NCI-H460 (cell line): Measurements from ENCODE around the gene STK25. TPM values are rescaled to one million over a fixed set of nuclear protein-coding genes. Genes with fewer than 3 reads are reported as not detected.
"Not testable (repeated sequence)": the region's sequence is repeated elsewhere in the genome, so short reads cannot be mapped to it uniquely, and the experiment has no call there.

Experiments used
- DNase-seq: peaks from one replicate; pipeline ENCODE4 v3.0.0-alpha.2; 2016; ENCODE audit warnings: low read depth; ENCODE audit errors: extremely low read depth
- total RNA-seq: library from RNA; depleted of rRNA; stranded (reverse); fragments of >200 nt; shearing (Covaris generic); gene quantifications from 2 replicates; pipeline ENCODE4 v1.2.3, GENCODE V29; 2014

The STK25 gene
- total RNA-seq, 1 experiment from 2014 or later, result 108 TPM

GRCh38 chr2:241540771-241541561 is 32.6 kb upstream of the STK25 start:
- DNase-seq, result peak; percentile 58

GRCh38 chr2:241540401-241540770 is 32.0 kb upstream of the STK25 start:
- DNase-seq, result no peak

DNA sequence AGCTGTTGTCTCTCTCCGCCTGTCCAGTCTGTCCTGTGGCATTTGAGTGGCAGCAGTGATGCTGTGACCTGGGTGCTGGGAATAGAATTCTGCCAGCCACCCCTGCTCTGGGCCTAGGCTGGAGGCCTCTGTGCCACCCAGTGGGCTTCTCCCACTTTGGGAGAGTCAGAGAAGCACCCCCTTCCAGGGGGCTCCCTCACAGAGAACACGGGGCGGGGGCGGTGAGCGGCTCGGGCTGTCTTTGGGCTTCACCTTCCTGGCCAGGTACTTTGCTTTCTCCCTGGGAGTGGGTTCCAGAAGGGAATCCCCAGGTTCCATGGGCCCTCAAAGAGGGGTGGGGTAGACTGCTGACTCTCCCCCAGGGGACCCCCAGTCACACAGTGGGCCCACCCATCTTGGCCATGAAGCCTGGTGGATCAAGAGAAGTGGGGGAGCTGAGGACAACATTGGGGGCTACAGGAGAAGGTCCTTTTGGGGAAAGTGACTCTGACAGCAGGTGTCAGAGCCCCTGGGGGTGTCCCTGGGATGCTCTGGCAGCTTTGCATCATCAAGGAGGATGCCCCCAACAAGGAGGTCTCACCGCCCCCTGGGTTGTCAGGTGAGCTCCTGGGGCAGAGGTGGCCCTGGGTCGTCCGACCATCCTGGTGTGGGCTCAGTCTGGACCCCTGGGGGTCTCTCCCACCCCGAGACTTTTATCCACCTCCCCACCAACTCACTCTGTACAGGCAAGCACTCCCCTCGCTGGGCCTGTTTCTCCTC is 31.4 kb upstream of the STK25 start:
- DNase-seq, result no peak

DNA sequence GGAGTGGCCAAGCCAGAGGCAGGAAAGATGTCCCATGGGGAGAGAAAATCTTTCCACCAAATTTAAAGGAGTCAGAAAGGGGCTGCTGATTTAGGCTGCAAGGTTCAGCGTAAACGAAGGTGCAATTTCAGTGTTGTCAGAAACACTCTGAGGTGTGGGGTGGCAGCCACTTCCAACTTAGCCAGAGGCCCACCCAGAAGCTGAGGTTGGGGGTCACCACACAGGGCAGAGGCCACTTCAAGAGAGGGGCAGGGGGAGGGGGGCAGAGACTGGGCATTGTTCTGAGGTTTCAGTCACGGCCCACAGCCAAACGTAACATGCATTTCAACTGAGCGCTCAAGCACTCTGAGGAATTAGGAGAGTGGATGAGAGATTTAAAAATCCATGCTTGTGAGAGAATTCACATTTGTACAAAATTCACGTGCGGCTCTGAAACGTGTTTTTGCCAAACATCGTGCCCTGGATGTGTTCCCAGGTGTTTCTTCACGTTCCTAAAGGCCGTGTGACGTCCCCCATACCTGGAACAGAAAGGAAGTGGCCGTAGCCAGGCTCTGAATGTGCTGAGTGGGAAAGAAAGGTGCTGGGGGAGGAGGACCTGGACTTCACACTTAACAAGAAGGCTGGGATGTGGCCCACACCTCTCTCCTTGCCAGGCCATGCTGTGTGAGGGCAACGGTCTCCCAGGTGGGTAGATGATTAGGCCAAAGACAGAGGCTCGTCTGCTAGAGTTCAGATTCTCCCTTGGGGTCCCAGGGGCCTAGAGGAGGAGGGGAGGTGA is 30.6 kb upstream of the STK25 start:
- DNase-seq, result no peak

DNA sequence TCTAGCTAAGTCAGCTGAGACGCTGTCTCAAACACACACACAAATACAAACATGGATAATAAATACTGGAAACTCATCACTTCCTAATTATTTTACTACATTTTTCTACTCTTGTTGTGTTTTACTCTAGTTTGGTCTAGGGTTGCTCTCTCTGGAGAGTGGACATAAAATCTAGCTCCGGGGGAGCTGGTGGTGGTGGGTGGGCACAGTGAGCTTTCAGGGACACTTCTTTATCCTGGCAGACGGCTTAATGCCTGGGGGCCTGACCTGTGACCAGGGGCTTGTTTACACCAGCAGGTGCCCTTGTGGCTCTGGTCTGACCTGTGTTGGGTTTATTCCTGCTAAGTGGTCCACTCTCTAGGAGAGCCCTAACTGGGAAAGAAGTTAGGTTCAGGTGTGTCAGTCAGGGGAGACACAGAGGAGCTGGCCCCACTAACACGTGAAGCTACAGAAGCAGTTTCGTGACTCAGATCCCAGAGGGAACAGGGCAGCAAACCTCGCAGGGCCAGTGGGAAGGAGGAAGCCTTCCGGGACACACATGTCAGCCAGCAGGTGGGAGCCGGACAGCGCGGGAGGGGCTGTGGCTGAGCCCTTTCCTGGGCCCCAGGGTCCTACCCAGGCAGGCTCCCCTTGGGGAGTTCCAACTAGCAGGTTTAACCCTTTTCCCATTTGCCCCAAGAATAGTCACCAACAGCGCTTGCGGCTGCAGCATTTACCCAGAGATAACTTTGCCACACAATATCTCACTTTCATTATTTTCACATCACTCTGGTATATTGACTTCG is 27.7 kb upstream of the STK25 start:
- no peak for DNase-seq

DNA sequence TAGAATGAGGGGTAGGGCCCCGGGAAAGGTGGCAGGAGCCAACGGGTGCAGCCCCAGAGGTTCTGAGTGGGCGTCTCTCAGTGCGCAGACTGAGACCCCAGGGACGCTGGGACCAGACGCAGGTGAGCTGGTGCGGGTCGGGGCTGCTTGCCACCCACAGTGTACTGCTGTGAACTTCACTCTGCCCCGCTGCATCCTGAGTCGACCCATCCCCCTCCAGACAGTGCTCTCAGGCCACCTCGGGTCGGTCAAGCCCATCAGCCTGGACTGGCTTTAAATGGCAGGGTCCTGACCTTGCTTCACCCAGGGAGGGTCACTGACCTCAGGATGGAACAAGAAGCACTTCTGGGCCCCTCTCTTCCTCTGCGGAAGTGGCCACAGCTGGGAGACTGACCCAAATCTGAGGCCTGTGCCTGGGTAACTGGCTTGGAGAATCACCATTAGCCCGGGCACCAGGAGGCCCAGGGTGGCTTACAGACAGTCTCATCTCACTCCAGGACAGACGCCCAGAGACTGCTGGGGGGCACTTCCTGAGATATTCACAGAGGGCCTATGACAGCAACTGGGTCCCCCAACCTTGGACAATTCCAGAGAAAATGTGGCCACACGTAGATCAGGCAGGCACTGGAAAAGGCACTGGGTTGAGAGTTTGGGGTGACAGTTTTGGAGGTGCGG is 26.5 kb upstream of the STK25 start:
- no peak for DNase-seq

DNA sequence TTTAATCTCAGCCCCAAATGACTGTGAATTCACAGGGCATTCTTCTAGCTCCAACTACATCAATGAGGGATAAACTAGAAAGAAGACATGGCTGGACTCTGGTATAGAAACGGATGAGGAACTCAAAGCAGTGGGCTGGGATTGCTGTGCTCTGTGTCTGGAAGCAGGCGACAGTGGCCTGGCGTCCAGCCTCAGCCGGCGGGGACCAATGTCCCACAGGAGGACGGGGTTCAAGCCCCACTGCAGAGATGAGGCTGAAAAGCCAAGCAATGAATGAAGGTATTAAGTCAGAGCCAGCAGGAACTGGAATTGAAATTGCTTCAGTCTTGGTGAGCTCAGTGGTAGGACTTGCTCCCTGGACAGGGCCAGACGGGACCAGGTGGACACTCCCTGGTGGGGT is 25.9 kb upstream of the STK25 start:
- no peak for DNase-seq

- no peak for DNase-seq
Measured at GRCh38 chr2:241532733-241533601, 24.6 kb upstream of the STK25 start.

DNA sequence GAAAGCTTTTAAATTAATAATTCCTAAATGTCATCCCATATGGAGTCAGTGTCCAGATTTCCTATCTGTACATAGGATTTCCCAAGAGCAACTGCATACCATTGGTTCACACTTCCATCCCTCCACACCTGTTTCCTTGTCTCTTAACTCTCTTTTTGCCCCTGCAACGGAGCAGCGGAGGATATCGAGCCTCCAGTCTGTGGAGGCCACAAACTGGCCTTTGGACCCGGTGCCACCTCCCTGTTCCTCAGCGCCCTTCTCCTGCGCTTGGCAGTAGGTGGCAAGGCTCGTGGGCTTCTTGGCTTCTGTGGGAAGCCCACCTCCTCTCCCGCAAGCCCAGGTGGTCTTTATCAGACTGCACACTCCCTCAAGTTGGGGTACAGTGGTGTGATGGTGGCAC is 23.8 kb upstream of the STK25 start:
- no peak for DNase-seq

DNA sequence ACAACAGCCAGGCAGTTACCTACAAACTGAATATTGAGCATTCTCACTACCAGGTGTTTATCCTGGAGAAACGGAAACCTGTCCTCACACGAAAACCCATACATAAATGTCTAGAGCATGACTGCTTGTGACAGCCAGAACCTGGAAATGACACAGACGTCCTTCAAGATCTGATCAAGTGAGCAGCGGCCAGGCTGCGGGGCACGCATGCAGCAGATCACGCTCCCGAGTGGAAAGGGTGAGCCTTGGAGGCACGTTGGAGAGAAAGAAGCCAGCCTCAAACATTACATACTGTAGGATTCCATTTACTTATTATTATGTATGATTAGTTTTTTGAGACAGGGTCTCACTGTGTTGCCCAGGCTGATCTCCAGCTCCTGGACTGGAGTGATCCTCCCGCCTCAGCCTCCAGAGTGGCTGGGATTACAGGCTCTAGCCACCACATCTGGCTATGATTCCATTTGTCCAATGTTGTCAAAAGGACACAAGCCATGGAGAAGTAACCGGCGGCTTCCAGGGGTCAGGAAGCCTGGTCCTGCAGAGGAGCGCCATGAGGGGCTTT is 22.9 kb upstream of the STK25 start:
- DNase-seq, result no peak

DNA sequence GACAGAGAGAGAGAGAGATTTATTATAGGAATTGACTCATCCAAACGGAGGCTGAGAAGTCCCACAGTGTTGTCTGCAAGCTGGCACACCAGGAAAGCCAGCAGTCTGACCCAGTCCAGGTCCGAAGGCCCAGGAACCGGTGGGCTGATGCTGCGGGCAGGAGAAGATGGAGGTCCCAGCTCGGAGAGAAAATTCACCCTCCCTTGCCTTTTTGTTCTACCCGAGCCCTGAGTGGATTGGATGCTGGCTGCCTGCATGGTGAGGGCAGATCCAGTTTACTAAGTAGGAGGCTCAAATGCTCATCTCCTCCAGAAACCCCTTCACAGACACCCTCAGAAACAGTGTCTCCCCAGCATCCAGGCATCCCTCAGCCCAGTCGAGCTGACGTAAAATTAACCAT is 22.2 kb upstream of the STK25 start:
- no peak for DNase-seq

GRCh38 chr2:241525818-241526780 is 17.7 kb upstream of the STK25 start:
- not testable (repeated sequence) for DNase-seq

- DNase-seq, result no peak
Measured at GRCh38 chr2:241522477-241522876, 14.1 kb upstream of the STK25 start.

DNA sequence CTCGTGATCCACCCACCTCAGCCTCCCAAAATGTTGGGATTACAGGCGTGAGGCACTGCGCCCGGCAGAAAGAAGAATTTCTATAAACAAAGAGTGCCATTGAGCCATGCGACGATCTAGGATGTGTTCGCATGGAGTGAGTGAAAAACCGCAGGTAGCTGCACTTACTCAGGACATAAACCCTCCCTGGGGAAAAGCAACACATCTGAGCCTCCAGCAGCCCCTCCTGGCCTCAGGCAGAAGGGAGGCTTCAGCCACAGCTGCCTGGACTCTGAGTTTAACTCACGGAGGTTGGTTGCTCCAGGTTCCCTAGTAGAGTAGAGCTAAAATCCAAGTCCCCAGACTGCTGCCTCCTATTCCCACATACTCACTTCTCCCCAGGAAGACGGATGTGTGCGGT is 11.3 kb upstream of the STK25 start:
- no peak for DNase-seq

DNA sequence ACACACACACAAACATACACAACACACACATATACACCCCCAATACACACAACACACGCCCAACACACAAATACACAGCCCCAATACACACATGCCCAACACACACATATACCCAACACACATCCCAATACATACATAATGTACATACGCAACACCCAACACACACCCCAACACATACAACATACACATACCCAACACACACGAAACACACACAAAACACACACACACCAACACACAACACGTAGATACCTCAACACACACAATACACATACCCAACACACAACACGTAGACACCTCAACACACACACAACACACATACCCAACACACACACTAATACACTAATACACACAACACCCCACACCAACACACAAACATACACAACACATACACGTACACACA is 8.9 kb upstream of the STK25 start:
- no peak for DNase-seq

- no peak for DNase-seq
Measured at GRCh38 chr2:241516520-241516965, 8.2 kb upstream of the STK25 start.

DNA sequence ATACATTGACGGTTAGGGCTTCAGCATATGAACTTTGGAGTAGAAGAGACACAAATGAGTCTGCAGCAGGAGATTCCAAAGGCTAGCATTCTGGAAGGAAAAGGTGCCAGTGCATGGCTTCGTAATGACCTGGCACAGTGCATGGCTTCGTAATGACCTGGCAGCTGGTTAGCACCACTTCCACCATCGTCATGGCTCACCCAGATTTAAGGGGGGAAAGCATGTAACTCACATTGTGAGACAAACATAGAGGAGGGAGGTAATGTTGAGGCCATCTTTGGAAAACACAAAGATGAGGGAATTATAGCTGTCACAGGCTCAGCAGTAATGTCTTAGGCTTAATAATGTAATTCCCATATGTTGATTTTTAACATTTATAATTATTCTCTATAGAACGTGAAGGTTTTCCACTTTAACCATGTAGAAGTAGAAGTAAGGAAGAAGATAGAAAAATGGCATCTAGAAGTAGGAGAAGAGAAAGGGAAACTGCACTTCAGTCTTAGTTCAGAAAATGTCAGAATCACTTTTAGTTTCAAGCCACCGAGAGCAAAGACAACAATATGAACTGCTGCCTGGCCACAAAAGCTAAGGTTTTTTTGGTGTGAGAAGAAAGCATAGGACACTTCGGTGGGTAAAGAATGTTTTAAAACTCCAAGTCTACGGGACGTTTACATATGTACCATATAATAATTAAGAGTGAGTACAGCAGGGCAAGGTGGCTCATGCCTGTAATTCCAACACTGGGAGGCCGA is 6.8 kb upstream of the STK25 start:
- no peak for DNase-seq
